Glutamatergic neuron (in vitro differentiated cells): ENCODE results near the gene EVC2. TPM values are rescaled to one million over a fixed set of nuclear protein-coding genes. Genes with fewer than 3 reads are reported as not detected.
"Not testable (repeated sequence)": the region's sequence is repeated elsewhere in the genome, so short reads cannot be mapped to it uniquely, and the experiment has no call there.

Source experiments
- DNase-seq: peaks from one replicate; pipeline ENCODE4 v3.0.0; 2022
- H3K27ac Mint-ChIP-seq: one replicate; pipeline ENCODE4 v1.8.0; 2020; ENCODE audit warnings: mild to moderate bottlenecking, mixed read lengths, inconsistent platforms; ENCODE audit not compliant: unreplicated experiment
- H3K27me3 Mint-ChIP-seq: one replicate; pipeline ENCODE4 v1.8.0; 2020; ENCODE audit warnings: mild to moderate bottlenecking, moderate library complexity, mixed read lengths, inconsistent platforms; ENCODE audit not compliant: unreplicated experiment
- H3K36me3 Mint-ChIP-seq: one replicate; pipeline ENCODE4 v1.8.0; 2020; ENCODE audit warnings: mild to moderate bottlenecking, mixed read lengths, inconsistent platforms; ENCODE audit not compliant: unreplicated experiment
- H3K4me1 Mint-ChIP-seq: one replicate; pipeline ENCODE4 v1.8.0; 2020; ENCODE audit warnings: mild to moderate bottlenecking, low read depth, mixed read lengths, inconsistent platforms; ENCODE audit not compliant: unreplicated experiment
- H3K4me3 Mint-ChIP-seq: one replicate; pipeline ENCODE4 v1.8.0; 2020; ENCODE audit warnings: mild to moderate bottlenecking, mixed read lengths, inconsistent platforms; ENCODE audit not compliant: unreplicated experiment
- H3K9me3 Mint-ChIP-seq: one replicate; pipeline ENCODE4 v1.8.0; 2020; ENCODE audit warnings: mild to moderate bottlenecking, moderate library complexity, mixed read lengths, inconsistent platforms; ENCODE audit not compliant: unreplicated experiment
- total RNA-seq: library from RNA; stranded (reverse); fragmentation: NEBNext Ultra II Directional; extraction: Animal tissue kit (Norgen Biotek cat#: 25700); gene quantifications from one replicate; pipeline ENCODE4 v1.2.1, GENCODE V29; 2021; ENCODE audit not compliant: unreplicated experiment
- TF ChIP-seq, protein P1 (sequence below): fragments of 200-600 bp; sonication (generic); IDR thresholded peaks from one replicate; pipeline ENCODE4 v1.5.0; 2021; ENCODE audit not compliant: partially characterized antibody, unreplicated experiment

EVC2 gene
- total RNA-seq, 1 donor from 2014 or later = 2.3 TPM

DNA sequence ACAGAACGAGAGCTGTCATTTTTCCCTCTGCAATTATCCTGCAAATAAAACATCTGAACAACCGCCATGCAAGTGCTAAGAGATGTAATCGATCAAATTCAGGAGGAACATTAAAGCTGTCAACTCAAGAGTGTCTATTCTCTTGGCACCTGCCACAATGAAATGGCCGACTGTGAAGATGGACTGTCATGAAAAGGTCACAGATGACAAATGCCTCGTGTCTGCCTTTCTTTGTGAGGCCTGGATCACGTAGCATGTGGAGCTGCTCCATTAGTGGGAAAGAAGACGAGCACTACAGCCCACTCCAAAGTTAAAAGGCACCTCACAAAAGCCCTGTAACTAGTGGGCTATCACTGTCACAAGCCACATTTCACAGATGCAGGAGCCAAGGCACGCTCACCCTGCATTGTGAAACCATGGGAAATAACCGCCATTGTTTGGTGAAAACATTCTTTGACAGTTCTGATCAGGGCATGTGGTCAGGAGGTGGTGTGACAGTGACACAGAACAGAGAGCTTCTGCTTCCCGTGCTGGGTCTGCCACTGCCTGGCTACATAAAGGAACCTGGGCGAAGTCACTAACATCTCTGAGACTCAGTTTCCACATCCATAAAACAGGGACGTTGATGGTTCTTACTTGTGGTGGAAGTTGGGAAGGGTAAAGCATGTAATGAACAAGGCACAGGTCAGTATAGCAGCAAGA is 98.9 kb downstream of the EVC2 start:
- DNase-seq = no peak
- no peak overlapping the region for H3K4me3 Mint-ChIP-seq
- peaks cover 2% of the 10 kb centered on the region for H3K27me3 Mint-ChIP-seq
- TF ChIP-seq, protein P1, sequence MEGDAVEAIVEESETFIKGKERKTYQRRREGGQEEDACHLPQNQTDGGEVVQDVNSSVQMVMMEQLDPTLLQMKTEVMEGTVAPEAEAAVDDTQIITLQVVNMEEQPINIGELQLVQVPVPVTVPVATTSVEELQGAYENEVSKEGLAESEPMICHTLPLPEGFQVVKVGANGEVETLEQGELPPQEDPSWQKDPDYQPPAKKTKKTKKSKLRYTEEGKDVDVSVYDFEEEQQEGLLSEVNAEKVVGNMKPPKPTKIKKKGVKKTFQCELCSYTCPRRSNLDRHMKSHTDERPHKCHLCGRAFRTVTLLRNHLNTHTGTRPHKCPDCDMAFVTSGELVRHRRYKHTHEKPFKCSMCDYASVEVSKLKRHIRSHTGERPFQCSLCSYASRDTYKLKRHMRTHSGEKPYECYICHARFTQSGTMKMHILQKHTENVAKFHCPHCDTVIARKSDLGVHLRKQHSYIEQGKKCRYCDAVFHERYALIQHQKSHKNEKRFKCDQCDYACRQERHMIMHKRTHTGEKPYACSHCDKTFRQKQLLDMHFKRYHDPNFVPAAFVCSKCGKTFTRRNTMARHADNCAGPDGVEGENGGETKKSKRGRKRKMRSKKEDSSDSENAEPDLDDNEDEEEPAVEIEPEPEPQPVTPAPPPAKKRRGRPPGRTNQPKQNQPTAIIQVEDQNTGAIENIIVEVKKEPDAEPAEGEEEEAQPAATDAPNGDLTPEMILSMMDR = no peak
- H3K4me1 Mint-ChIP-seq = no peaks in the 10 kb centered on the region
- H3K36me3 Mint-ChIP-seq = peaks cover 5% of the 10 kb centered on the region
- H3K27ac Mint-ChIP-seq = no peak overlapping the region
- peaks cover 1% of the 10 kb centered on the region for H3K9me3 Mint-ChIP-seq

DNA sequence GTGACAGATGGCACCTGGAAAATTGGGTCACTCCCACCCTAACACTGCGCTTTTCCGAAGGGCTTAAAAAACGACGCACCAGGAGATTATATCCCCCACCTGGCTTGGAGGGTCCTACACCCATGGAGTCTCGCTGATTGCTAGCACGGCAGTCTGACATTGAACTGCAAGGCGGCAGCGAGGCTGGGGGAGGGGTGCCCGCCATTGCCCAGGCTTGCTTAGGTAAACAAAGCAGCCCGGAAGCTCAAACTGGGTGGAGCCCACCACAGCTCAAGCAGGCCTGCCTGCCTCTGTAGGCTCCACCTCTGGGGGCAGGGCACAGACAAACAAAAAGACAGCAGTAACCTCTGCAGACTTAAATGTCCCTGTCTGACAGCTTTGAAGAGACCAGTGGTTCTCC is 114.5 kb downstream of the EVC2 start:
- peaks cover 10% of the 10 kb centered on the region for H3K9me3 Mint-ChIP-seq
- H3K36me3 Mint-ChIP-seq = peaks cover 20% of the 10 kb centered on the region
- not testable (repeated sequence) for DNase-seq, H3K27me3 Mint-ChIP-seq, H3K4me3 Mint-ChIP-seq, H3K27ac Mint-ChIP-seq, H3K4me1 Mint-ChIP-seq

- Mint-ChIP-seq H3K9me3 (peaks cover 13% of the 10 kb centered on the region), H3K27ac (no peak overlapping the region), H3K36me3 (peaks cover 30% of the 10 kb centered on the region)
These were observed 116.1 kb downstream of the EVC2 start for GRCh38 chr4:5592272-5592671.

DNA sequence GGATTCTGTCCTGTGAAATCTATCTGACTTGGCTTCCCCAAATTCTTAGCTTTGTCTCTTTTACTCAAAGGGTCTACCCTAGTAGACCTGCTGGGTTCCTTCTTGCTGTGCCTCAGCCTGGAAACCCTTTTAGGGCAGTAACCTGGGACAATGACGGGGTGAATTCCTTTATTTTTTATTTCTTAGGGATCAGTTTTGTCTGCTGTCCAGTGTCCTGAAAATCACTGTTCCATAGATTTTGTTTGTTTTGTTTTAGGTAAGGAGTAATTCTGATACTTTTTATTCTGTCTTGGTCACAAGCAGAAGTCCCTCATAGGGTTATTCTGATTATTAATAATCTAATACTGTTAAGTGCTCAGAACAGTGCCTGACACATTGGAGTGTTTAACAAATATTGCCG is 118.9 kb downstream of the EVC2 start:
- Mint-ChIP-seq H3K9me3 (peaks cover 5% of the 10 kb centered on the region), H3K4me1 (no peaks in the 10 kb centered on the region), H3K36me3 (peaks cover 36% of the 10 kb centered on the region), H3K27me3 (peaks cover 3% of the 10 kb centered on the region), H3K27ac (no peak overlapping the region), H3K4me3 (no peak overlapping the region)
- no peak for DNase-seq
- TF ChIP-seq, protein P1 = no peak

More at GRCh38 chr4:5592272-5592671, 116.1 kb downstream of the EVC2 start:
- TF ChIP-seq, protein P1 = no peak
- Mint-ChIP-seq H3K4me3 (no peak overlapping the region), H3K27me3 (no peaks in the 10 kb centered on the region), H3K4me1 (no peaks in the 10 kb centered on the region)
- no peak for DNase-seq

DNA sequence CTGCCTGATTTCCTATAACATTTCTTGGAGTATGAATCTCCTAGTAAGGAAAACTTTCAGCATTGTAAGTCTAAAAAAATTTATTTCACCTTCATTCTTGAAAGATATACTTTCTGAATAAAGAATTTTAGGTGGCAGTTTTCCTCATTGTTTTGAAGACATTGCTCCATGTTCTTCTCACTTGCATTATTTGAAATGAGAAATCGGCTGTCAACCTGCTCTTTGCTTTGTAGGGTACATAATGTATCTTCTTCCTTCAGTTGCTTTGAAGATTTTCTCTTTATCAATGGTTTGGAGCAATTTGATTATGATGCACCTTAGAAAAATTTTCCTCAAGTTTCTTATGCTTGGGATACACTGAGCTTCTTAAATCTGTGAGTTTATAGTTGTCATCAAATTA is 120.3 kb downstream of the EVC2 start:
- no peak overlapping the region for H3K4me3 Mint-ChIP-seq
- H3K27ac Mint-ChIP-seq = no peak overlapping the region
- H3K9me3 Mint-ChIP-seq = peaks cover 4% of the 10 kb centered on the region
- H3K36me3 Mint-ChIP-seq = peaks cover 32% of the 10 kb centered on the region
- peaks cover 3% of the 10 kb centered on the region for H3K27me3 Mint-ChIP-seq
- DNase-seq = no peak
- H3K4me1 Mint-ChIP-seq = no peaks in the 10 kb centered on the region
- TF ChIP-seq, protein P1 = no peak
